Immature natural killer cell (primary cell): ENCODE data around the gene TSNAX. TPM values are rescaled to one million over a fixed set of nuclear protein-coding genes. Genes with fewer than 3 reads are reported as not detected.
A peak's percentile ranks its signal among the peaks of the same experiment; 100 is the strongest.

Experiments used
- DNase-seq, 3 donors: peaks; one replicate each; pipeline ENCODE4 v3.0.0; 2022; ENCODE audit warnings: mixed read lengths in 1 of 3
- H3K27ac Mint-ChIP-seq, 6 donors: one replicate each; pipeline ENCODE4 v1.8.0; 2020; ENCODE audit warnings: mixed read lengths in 6 of 6, mild to moderate bottlenecking in 5 of 6, inconsistent platforms in 4 of 6, moderate library complexity in 3 of 6
- H3K27me3 Mint-ChIP-seq, 3 donors: one replicate each; pipeline ENCODE4 v1.8.0; 2020 to 2021; ENCODE audit warnings: low read depth in 3 of 3, mild to moderate bottlenecking in 3 of 3, mixed read lengths in 3 of 3, moderate library complexity in 3 of 3, inconsistent platforms in 1 of 3
- H3K36me3 Mint-ChIP-seq, 3 donors: one replicate each; pipeline ENCODE4 v1.8.0; 2020; ENCODE audit warnings: mixed read lengths in 3 of 3, inconsistent platforms in 2 of 3, mild to moderate bottlenecking in 2 of 3
- H3K4me1 Mint-ChIP-seq, 2 donors: one replicate each; pipeline ENCODE4 v1.8.0; 2020; ENCODE audit warnings: inconsistent platforms in 2 of 2, mild to moderate bottlenecking in 2 of 2, mixed read lengths in 2 of 2, moderate library complexity in 1 of 2
- H3K4me3 Mint-ChIP-seq, 5 donors: one replicate each; pipeline ENCODE4 v1.8.0; 2020; ENCODE audit warnings: mild to moderate bottlenecking in 5 of 5, mixed read lengths in 5 of 5, inconsistent platforms in 3 of 5, moderate library complexity in 3 of 5
- H3K9me3 Mint-ChIP-seq, 6 donors: one replicate each; pipeline ENCODE4 v1.8.0; 2020; ENCODE audit warnings: mild to moderate bottlenecking in 6 of 6, mixed read lengths in 6 of 6, inconsistent platforms in 4 of 6, moderate library complexity in 3 of 6
- polyA plus RNA-seq, 3 donors: library from polyadenylated mRNA; unstranded; fragments of 300-500 nt; fragmentation: Illumina TruSeq; gene quantifications; one replicate each; pipeline ENCODE4 v1.2.3, GENCODE V29; 2021

Gene TSNAX
- polyA plus RNA-seq, 3 donors from 2014 or later = 103 to 141 (median 122) TPM

DNA sequence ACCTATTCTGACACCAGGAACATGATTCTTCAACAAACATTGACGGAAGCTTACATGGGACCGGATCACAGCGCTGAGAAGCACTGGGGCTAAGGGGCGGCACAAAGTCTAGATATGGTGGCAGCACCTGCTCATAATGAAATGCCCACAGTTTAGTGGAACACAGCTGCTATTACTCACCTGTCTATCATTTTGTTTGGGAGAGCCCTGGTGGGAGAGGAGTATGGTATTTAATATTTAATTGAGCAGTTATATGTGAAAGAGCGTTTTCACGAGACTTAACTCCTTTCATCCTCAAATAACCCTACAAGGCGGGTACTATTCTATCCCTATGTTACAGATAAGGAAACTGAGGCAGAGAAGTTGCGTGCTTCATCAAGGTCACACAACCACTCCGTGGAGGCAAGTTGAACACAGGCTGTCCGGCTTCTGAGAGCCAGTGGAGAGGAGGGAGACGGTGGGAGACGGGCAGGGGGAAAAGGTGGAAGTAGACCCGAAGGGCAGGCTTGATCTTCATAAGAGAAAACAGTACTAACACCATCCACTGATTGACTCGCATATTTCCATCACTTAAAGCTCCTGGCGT is 790 bp upstream of the TSNAX start:
- H3K4me1 Mint-ChIP-seq = peaks cover 44 to 50% of the 10 kb centered on the region in 2 donors

DNA sequence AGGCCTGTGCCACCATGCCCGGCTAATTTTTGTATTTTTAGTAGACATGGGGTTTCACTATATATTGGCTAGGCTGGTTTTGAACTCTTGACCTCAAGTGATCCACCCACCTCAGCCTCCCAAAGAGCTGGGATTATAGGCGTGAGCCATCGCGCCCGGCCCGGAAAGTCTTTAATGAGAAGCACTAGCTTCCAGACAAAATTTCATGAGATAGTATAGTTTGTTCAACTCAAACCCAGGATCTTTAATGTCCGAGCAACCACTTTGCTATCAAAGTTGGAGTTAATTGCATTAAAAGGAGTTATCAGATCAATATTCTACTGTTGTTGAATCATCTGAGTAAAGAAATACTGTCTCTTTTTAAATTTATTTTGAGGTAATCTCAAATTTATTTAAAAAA is 4.8 kb downstream of the TSNAX start:
- H3K27me3 Mint-ChIP-seq = peaks cover 8 to 18% (median 17%) of the 10 kb centered on the region in 3 donors
- peak overlapping the region in 2 of 6 donors; percentile 34 to 35 for H3K27ac Mint-ChIP-seq
- H3K9me3 Mint-ChIP-seq = no peaks in the 10 kb centered on the region
- peaks cover 5 to 22% (median 7%) of the 10 kb centered on the region in 3 donors for H3K36me3 Mint-ChIP-seq
- no peak overlapping the region for H3K4me3 Mint-ChIP-seq
- DNase-seq = no peak
- peaks cover 45 to 84% of the 10 kb centered on the region in 2 donors for H3K4me1 Mint-ChIP-seq

More for the DNA sequence above, 790 bp upstream of the TSNAX start:
- no peak for DNase-seq
- Mint-ChIP-seq H3K9me3 (no peaks in the 10 kb centered on the region), H3K36me3 (peaks cover 0 to 10% (median 5%) of the 10 kb centered on the region in 3 donors), H3K27me3 (peaks cover 9 to 20% (median 19%) of the 10 kb centered on the region in 3 donors), H3K4me3 (peak overlapping the region; percentile 93 to 99 (median 97)), H3K27ac (peak overlapping the region; percentile 95 to 100 (median 99))

DNA sequence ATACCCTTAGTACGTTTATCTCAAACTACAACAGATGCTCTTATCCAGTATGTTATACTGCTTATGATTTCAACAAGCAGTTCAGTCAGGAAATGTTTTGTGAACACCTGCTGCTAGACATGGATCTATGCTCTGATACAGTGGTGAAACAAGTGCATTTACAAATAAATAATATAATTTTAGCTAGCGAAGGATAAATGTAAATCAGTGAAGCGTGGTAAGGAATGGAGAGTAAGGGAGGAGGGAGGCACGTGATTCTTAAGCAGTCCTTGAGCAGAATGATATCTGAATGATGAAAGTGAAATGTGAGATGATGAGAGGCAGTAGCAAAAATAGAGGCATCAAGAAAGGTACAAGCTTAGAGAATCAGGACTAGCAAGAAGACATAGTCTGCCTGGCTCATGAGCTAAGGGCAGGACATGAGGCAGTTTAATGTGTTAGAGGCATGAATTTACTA is 6.3 kb downstream of the TSNAX start:
- Mint-ChIP-seq H3K4me3 (no peak overlapping the region), H3K27ac (peak overlapping the region in 1 of 6 donors; percentile 39), H3K4me1 (peaks cover 33 to 73% of the 10 kb centered on the region in 2 donors), H3K9me3 (no peaks in the 10 kb centered on the region), H3K27me3 (peaks cover 5 to 7% (median 7%) of the 10 kb centered on the region in 3 donors), H3K36me3 (peaks cover 8 to 25% (median 14%) of the 10 kb centered on the region in 3 donors)
- no peak for DNase-seq

DNA sequence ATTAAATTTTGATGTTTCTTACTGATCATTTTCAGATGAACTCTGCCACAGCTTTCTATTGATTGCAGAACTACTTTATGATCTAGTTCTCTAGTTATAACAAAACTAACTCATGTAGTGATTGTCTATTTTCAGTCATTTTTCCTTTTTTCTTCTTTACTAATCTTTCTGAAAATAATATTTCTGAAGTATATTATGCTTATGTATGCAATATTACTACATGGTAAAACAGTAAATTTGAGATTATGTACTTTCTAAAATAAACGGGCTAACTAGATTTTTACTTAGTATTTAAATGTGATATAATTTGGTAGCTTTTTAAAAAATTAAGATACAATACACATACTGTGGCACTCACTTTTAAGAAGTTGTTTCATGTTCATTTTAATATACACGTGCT is 7.6 kb downstream of the TSNAX start:
- Mint-ChIP-seq H3K36me3 (peaks cover 13 to 30% (median 24%) of the 10 kb centered on the region in 3 donors), H3K27ac (peak overlapping the region in 1 of 6 donors; percentile 11), H3K4me1 (peaks cover 23 to 62% of the 10 kb centered on the region in 2 donors), H3K27me3 (peaks cover 0 to 2% (median 0%) of the 10 kb centered on the region in 3 donors), H3K9me3 (peaks cover 0 to 3% (median 2%) of the 10 kb centered on the region in 6 donors), H3K4me3 (no peak overlapping the region)
- DNase-seq = no peak

- Mint-ChIP-seq H3K4me3 (no peak overlapping the region), H3K36me3 (peaks cover 26 to 48% (median 31%) of the 10 kb centered on the region in 3 donors), H3K9me3 (peaks cover 0 to 5% (median 2%) of the 10 kb centered on the region in 6 donors), H3K27ac (no peak overlapping the region), H3K27me3 (peaks cover 0 to 2% (median 0%) of the 10 kb centered on the region in 3 donors), H3K4me1 (peaks cover 7 to 38% of the 10 kb centered on the region in 2 donors)
- no peak for DNase-seq
Observed at GRCh38 chr1:231540847-231541246, 12.4 kb downstream of the TSNAX start.

DNA sequence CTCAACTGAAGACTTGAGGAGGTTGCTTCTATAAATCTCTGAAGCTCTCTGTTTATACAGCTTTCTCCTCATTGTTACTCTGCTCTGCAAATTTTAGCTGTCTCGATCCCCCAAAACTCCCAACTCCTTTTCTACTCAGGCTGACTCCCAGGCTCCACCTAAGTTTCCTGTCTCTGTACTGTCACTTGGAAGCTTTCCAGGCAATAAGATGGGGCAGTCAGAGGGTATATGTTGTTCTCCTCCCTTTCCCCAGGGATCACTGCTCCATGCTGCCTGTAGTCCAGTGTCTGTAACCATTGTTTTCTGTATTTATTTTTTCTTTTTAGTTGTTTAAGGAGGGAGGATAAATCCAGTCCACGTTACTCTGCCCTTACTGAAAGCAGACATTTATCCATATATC is 13.4 kb downstream of the TSNAX start:
- no peak for DNase-seq
- Mint-ChIP-seq H3K27ac (peak overlapping the region in 3 of 6 donors; percentile 10 to 81 (median 57)), H3K4me3 (no peak overlapping the region), H3K9me3 (peaks cover 0 to 5% (median 2%) of the 10 kb centered on the region in 6 donors), H3K36me3 (peaks cover 31 to 51% (median 35%) of the 10 kb centered on the region in 3 donors), H3K4me1 (peaks cover 7 to 41% of the 10 kb centered on the region in 2 donors), H3K27me3 (peaks cover 0 to 2% (median 0%) of the 10 kb centered on the region in 3 donors)

DNA sequence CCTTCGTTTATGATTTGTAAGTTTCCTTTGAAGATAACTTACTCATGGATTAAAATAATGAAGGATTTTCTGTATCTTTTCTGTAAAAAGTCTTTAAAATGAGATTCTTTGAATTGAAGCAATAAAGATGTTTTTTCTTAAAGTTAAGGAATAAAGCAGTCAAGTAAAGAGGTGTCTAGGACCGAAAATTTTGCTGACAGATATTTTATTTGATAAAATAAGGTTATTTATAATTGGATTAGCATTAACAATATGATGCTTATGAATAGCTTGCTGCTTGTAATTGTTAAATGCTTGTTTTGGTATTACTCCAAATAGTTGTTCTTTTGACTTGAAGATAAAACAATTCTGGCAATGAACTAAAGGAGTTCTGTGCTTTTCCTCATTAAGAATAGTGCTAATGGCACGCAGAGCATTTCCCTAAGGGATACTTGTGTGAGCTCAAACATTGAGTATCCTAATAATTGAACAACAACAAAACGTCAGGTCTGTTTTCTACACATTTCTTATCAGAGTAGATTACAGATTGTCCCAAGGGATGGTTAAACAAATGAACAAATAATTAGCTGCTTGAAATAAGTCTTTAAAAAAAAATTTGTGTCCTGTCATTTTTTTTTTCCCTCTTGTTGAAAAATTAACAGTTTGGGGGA is 16.6 kb downstream of the TSNAX start:
- DNase-seq = no peak
- peaks cover 0 to 5% (median 2%) of the 10 kb centered on the region in 6 donors for H3K9me3 Mint-ChIP-seq
- no peaks in the 10 kb centered on the region for H3K27me3 Mint-ChIP-seq
- peaks cover 20 to 44% (median 33%) of the 10 kb centered on the region in 3 donors for H3K36me3 Mint-ChIP-seq
- peaks cover 8 to 47% of the 10 kb centered on the region in 2 donors for H3K4me1 Mint-ChIP-seq
- no peak overlapping the region for H3K27ac Mint-ChIP-seq
- no peak overlapping the region for H3K4me3 Mint-ChIP-seq

DNA sequence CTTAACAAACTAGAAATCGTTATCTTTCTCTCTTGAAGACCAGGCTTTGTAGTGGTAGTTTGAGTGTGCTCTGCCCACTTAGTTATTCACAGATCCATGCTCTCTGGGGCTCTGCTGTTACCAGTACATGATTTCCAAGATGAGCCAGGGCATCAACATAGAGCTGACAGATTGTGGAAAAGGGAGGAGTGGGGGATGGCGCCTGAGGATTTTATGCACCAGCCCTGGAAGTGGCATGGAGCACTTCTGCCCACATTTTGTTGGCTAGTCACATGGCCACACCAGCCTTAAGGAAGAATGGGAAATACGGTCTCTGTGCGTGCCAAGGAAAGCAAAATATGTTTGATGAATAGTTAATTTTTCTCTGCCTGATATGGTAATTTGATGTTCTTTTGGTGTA is 18.2 kb downstream of the TSNAX start:
- Mint-ChIP-seq H3K9me3 (no peaks in the 10 kb centered on the region), H3K4me3 (no peak overlapping the region), H3K4me1 (peaks cover 11 to 51% of the 10 kb centered on the region in 2 donors), H3K27me3 (no peaks in the 10 kb centered on the region), H3K36me3 (peaks cover 7 to 28% (median 17%) of the 10 kb centered on the region in 3 donors), H3K27ac (peak overlapping the region in 1 of 6 donors; percentile 35)
- DNase-seq = no peak

DNA sequence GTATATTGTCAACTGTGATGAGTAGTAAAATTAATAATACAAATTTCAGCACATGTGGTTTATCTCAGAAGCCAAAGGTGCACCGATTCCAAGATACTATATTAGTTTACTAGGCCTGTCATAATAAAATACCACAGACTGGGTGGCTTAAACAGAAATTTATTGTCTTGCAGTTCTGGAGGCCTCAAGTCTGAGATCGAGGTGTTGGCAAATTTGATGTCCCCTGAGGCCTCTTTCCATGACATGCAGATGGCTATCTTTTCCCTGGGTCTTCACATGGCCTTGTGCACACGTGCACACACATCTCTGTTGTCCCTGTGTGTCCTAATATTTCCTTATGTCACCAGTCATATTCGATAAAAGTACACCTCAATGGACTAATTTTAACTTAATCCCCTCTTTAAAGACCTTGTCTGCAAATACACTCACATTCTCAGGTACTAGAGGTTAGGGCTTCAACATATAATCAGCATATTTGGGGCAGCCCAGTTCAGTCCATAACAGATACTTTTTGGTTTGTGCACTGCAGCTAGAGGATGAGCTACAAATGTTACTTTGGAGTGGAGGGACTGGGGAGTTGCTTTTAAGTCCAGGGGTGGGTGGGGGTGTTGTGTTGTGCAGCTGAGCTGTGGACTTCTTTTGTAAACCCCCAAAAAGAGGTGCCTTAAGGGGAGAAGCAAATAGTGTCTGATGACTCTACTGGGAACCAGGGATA is 21.4 kb downstream of the TSNAX start:
- Mint-ChIP-seq H3K27me3 (no peaks in the 10 kb centered on the region), H3K36me3 (peaks cover 13% of the 10 kb centered on the region in 3 donors), H3K9me3 (no peaks in the 10 kb centered on the region), H3K4me1 (peaks cover 6 to 43% of the 10 kb centered on the region in 2 donors), H3K4me3 (no peak overlapping the region), H3K27ac (peak overlapping the region in 1 of 6 donors; percentile 22)
- DNase-seq = no peak

DNA sequence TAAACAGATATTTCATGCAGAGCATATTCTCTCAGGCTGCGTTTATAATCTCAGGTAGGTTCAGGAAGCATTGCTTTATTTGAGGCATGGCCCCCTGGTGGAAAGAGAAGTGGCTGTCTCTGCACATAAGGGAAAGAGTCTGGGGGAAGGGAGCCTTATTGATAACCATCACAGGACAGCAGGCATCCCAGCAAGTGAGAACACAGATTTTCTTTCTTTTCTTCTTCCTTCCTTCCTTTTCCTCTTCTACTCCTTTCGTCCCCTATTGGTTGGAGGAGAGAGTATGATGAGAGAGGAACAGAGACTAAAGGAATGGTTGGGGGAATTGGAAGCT is 21.9 kb downstream of the TSNAX start:
- Mint-ChIP-seq H3K36me3 (peaks cover 13% of the 10 kb centered on the region in 3 donors), H3K4me3 (no peak overlapping the region), H3K27ac (peak overlapping the region in 2 of 6 donors; percentile 14 to 20), H3K27me3 (no peaks in the 10 kb centered on the region), H3K9me3 (no peaks in the 10 kb centered on the region), H3K4me1 (peaks cover 6 to 47% of the 10 kb centered on the region in 2 donors)
- peak in 2 of 3 donors; percentile 12 to 24 for DNase-seq

- DNase-seq = no peak
- Mint-ChIP-seq H3K4me1 (peaks cover 15 to 53% of the 10 kb centered on the region in 2 donors), H3K4me3 (no peak overlapping the region), H3K27ac (no peak overlapping the region), H3K27me3 (no peaks in the 10 kb centered on the region), H3K9me3 (no peaks in the 10 kb centered on the region), H3K36me3 (peaks cover 3 to 10% (median 8%) of the 10 kb centered on the region in 3 donors)
Observed at GRCh38 chr1:231553320-231553719, 24.9 kb downstream of the TSNAX start.

DNA sequence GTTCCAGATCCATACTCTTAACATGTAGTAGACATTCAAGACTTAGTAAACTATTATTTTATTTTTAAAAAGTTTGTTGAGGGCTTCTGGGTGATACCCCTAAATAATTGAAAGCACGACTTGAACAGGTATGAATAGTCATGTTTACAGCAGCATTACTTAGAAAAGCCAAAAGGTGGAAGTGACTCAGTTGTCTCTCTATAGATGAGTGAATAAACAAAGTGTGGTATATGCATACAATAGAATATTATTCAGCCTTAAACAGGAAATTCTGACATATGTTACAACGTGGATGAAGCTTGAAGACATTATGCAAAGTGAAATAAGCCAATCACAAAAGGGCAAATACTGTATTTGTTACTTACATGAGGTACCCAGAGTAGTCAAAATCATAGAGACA is 26.5 kb downstream of the TSNAX start:
- H3K4me1 Mint-ChIP-seq = peaks cover 15 to 49% of the 10 kb centered on the region in 2 donors
- H3K27me3 Mint-ChIP-seq = no peaks in the 10 kb centered on the region
- H3K4me3 Mint-ChIP-seq = no peak overlapping the region
- H3K27ac Mint-ChIP-seq = peak overlapping the region in 1 of 6 donors; percentile 21
- H3K9me3 Mint-ChIP-seq = no peaks in the 10 kb centered on the region
- DNase-seq = no peak
- H3K36me3 Mint-ChIP-seq = peaks cover 3 to 10% (median 5%) of the 10 kb centered on the region in 3 donors

DNA sequence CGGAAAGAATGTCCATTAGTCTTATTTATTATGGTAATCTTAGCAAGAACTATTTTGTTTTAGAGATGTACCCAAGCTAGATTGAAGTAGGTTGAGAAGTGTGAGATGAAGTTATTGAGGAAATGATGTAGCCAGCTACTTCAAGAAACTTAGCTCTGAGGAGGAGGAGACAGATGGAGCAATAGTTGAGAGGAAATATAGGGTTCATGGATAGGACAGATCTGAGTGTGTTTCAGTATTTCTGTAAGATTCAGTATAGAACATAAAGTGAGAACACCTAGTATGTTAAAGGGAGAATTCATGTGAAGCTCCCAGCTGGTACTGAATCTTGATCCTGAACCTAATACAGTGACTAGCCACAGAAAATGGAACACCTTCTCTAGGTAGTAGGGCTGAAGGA is 28.9 kb downstream of the TSNAX start:
- H3K4me3 Mint-ChIP-seq = no peak overlapping the region
- H3K36me3 Mint-ChIP-seq = peaks cover 3 to 10% (median 8%) of the 10 kb centered on the region in 3 donors
- peaks cover 11 to 41% of the 10 kb centered on the region in 2 donors for H3K4me1 Mint-ChIP-seq
- no peaks in the 10 kb centered on the region for H3K27me3 Mint-ChIP-seq
- H3K27ac Mint-ChIP-seq = peak overlapping the region in 1 of 6 donors; percentile 20
- H3K9me3 Mint-ChIP-seq = no peaks in the 10 kb centered on the region
- DNase-seq = no peak
